HG03025 (cell line): ENCODE measurements around the gene WNT5B.

Experiments
- ATAC-seq: cut with Tn5 transposase; IDR thresholded peaks from one replicate; pipeline ENCODE4 v1.9.1; 2021; ENCODE audit warnings: mild to moderate bottlenecking, moderate library complexity; ENCODE audit not compliant: unreplicated experiment, low FRiP score

The WNT5B gene

DNA sequence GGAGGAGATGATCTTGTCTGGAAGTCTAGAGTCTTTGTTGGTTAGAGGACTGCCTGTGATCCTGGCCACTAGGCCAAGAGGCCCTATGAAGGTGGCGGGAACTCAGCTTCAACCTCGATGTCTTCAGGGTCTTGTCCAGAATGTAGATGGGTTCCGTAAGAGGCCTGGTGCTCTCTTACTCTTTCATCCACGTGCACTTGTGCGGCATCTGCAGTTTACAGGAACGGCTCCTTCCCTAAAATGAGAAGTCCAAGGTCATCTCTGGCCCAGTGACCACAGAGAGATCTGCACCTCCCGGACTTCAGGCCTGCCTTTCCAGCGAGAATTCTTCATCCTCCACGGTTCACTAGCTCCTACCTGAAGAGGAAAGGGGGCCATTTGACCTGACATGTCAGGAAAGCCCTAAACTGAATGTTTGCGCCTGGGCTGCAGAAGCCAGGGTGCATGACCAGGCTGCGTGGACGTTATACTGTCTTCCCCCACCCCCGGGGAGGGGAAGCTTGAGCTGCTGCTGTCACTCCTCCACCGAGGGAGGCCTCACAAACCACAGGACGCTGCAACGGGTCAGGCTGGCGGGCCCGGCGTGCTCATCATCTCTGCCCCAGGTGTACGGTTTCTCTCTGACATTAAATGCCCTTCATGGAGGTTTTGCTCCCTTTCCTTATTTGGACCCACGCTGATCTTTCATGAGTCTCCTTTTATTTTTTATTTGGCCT lies 17.7 kb downstream of the WNT5B start:
- no peak for ATAC-seq

DNA sequence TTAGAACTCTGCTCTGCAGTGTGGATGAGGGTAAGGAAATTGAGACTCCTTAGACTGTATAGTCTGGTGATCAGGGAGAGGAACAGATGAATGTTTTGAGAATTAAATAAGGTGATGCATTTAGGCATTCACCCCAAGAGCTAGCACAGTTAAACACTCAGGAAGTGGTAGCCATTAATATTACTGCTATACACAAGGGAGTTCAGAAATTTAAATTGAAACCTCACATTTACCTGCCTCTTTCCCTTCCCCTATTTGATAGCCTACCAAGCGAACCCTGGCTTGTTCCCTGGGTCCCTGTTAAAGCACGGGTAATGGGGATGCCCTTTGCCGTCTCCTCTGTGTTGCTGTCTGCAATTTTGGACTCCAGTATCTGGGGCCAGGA lies 18.2 kb downstream of the WNT5B start:
- ATAC-seq = no peak

DNA sequence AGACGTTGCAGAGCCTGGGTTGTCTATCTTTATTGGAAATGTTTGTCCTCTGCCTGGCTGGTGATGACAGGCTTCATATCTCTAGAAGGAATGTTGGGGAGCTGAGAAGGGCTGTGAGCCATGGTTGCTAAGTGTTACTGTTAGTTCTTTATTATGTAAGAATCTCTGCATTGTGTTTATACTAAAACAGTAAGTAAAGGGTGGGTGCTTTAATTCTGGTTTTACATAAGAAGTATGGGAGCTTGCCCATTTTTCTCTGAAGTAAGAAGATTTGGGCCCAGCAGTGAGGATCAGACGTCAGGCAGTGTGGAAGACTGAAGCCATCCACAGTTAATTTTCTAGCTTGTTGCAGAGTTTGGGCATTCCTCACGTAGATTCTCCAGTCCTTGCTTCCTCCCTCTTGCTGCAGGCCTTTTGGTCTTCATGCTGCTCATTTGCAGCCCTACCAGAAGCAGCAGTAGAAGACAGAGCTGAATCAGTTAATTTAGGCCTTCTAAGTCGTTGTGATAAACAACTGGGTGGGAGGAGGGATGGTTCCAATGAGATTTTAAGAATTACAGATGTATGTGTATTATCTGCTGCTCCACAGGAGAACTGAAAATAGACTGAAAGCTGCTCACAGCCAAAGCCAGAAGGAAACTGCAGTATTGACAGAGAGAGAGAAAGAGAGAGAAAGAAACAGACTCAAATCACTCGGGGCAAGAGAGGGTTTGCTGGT lies 21.4 kb downstream of the WNT5B start:
- ATAC-seq = no peak

DNA sequence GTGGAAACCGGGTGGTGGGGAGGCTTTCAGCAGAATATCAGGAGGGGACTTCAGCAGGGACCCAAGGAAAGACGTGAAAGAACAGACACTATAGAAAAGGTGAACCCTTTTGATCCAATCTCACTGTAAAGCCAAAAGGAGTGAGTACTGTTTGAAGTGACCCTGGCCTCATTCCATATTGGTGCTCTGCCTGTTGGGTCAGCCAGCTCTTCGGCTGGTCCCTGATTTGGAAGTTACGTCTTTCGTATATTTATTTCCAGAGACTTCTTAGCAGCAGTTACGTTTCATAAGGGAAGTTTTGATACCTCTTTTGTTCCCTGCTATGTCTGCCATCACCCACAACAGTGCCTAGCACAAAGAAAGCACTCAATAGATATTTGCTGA lies 21.9 kb downstream of the WNT5B start:
- no peak for ATAC-seq

DNA sequence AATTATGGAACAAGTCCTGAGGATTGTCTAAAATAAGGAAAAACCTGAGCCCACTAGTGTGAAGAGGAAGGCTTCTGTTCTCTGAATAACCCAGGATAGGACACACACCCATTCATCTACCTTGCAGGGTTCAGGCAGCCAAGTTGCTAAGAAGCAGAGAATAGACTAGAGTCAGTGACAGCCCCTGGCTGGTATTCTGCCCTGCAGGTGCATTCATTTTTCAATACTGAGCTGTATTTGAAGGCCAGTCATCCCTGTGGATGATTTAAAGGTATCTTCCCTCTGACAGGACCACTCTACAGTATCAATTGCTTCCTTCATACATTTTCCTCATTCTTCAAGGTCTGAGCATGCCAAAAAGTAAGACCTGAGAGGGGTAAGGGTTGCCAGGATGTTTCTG lies 22.9 kb downstream of the WNT5B start:
- no peak for ATAC-seq

DNA sequence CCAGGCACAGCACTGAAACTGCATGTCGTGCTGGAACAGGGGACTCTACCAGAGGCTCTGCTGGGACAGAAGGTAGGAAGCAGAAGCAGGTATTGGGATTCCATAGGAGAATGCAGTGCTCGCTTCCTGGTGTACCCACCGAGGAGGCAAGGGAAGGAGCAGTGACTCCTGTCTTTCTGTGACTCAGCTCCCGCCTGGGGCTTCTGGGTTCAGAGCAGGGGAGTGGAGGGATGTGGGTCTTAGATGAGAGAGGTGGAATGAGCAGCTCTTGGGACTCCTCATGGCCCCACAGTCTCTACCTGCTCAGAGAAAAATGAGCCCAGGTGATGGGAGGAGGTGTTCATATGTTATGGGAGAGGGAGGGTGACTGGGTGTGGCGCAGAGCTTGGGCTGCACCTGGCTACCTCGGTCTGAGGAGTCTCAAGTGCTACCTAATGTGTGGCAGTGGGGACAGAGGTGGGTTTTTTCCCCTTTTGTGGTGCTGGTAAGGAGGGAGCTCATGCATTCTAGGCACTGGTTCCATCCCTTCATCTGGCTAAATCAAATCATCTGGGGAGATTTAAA lies 26.3 kb downstream of the WNT5B start:
- no peak for ATAC-seq

DNA sequence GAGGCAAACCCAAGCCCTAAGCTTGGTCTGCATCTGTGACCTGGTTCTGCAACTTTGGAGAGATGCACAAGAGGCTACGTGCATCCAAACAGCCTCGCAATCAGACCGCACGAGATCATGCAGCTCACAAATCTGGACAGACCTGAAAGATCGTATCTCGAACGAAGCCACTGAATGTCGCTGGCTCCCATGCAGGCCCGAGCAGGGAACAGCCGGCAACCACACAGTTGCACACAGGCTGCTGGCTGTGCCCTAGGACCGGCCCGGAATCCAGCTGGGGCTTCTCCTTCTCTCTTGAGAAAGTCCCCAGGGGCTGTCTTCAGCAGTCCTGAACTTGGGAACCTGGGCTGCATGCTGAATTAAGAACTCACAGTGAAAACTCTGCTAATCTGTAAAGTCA lies 27.9 kb downstream of the WNT5B start:
- ATAC-seq = no peak

DNA sequence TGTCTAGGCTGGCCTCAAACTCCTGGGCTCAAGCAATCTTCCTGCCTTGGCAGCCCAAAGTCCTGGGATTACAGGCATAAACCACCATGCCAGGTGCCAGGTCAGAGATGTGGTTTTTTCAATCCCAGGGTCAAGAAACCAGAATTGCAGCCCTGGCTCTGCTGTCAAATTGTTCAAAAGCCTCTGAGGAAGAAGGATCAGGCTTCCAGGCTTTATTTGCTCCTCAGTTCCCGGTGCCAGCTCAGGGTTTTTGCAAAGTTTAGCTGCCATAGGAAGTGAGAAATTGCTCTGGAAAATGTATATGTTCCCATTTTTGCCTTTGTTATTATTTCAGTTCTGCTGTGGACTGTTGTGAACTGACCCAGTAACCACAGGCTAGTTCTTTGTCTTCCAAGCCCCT lies 28.7 kb downstream of the WNT5B start:
- no peak for ATAC-seq

DNA sequence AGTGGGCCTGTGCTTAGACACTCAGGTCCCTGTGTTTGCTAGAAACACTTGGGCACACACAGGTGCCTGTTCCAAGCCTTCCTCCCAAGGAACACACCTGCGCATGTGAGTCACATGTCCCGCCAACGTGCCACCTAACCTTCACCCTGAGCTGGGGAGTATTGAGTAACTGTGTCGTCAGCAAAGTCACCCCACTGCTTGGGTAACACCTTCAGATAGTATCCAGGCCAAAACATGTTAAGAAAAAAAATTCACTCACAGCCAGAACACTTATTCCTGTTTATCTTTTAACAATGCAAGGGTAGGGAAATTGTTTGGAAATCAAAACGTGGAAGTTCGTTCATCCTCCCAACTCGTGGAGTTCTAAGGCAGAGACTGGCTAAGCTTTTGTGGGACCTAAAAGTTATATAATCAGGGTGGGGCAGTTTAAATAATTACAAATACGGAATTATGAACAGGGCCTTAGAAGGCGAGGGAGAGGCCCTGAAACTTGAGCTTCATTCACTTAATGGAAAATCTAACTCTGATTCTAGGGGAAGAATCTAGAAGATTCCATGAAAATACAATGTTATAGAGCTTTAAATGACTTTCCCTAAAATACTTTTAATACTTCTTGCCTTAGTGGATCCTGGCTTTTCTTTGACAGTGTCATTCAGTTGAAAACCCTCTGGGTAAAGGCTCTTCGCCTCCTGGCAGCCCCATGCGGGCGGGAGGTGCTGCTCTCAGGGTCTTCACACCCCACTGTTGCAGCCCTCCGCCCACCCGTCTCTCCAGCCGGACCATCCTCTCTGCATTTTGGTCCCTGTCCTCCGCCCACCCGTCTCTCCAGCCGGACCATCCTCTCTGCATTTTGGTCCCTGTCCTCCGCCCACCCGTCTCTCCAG lies 31.5 kb downstream of the WNT5B start:
- no peak for ATAC-seq

DNA sequence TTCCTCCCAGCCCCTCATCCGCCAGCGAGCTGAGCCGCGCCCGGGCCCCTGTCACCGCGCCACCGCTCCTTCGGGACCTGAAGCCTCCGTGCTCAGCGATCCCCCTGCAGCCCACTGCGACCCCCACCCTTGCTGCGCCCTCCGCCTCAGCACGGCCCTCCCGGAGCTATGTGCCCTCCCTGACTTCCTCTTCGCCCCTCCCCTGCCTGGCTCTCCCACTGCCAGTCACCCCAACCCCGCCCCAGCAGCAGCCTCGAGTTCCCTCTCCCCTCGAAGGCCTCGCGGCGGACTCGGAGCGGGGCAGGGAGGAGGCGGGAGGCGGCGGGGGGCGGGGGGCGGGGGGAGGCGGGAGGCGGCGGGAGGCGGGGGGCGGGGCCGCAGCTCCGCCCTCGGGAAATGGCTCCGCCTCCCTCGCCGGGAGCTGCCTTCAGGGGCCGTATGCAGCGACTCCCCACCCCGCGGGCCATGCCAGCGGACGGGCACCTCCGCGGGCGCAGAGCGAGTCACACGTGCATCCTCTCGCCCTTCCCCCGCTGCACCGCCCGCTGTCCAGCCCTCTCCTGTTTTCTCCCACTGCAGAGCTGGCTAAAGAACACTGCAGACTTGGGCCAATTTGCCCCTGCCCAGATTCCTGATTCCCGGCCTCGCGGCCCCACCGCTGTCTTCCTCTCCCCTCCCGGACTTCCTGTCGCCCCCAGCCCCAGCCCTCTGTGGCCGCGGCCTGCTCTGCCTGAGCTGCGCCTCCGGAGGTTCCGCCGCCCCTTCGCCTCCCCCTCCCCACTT lies 32.7 kb downstream of the WNT5B start:
- ATAC-seq = no peak

DNA sequence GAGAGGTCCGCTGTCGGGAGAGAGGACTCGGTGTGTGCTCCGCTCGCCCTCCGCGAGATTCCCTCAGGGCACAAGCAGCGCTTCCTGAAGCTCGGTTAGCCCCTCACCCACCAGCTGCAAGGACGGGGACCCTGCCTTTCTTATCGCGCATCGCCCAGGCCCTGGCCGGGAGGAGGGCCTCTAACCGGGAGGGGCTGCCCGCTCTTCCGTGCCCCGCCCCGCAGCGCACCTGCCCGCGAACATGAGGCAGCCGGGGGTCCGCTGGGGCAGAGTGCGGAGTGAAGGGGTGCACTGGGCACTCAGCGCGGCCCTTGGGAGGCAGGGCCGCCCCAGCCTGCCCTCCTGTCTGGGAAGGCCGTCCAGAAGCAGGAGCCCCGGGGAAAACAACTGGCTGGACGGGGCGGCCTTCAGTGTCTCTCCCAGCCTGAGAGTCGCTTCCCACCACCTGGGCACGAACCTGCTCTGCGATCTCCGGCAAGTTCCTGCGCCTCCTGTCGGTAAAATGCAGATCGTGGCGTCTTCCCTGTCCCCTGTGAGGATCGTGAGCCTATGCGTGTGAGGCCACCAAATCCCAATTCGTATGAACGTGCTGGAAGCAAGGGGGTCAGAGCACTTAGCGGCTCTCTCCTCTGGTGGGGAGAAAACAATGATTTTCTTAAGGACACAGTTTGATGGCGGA lies 33.9 kb downstream of the WNT5B start:
- no peak for ATAC-seq

DNA sequence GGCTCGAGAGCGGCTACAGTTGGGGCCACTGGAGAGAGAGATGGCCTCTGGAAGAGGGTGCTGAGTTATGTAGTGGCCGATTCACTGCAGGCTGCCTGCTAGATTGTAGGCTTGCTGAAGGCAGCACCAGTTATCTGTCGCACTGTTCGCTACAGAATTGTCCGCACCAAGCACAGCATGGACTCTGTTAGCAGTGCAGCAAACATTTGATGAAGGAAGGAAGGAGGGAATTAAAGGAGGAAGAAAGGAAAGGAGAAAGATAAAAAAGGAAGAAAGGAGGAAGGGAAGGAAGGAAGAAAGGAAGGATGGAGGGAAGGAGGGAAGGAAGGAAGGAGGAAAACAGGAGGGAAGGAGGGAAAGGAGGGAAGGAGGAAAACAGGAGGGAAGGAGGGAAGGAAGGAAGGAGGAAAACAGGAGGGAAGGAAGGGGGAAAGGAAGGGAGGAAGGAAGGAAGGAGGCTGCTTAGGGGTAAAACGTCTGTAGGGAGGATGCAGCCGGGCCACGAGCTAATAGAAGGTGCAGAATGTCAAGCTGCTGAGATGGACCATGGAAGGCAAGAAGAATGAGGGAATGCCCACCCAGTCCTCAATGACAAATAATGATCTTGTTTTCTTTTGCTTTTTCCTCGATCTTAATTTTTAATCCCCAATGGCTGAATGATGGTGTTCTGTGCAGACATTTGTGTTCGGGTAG lies 34.6 kb downstream of the WNT5B start:
- ATAC-seq = no peak

DNA sequence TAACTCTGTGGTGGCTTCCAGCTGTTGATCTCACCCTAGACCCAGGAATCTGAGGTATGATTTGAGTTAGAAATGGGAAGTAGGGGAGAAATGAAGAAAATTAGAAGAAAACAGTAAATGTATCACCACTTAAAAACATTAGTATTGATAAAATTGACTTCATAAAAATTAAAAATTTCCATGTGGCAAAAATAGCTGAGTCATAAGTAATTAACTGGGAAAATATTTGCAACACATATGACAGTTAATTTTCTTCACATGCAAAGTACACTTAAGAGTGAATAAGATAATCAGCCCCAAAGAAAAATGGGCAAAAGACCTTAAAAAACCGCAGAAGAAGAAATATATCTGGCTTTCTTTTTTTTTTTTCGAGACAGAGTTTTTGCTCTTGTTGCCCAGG lies 36.3 kb downstream of the WNT5B start:
- ATAC-seq = no peak

DNA sequence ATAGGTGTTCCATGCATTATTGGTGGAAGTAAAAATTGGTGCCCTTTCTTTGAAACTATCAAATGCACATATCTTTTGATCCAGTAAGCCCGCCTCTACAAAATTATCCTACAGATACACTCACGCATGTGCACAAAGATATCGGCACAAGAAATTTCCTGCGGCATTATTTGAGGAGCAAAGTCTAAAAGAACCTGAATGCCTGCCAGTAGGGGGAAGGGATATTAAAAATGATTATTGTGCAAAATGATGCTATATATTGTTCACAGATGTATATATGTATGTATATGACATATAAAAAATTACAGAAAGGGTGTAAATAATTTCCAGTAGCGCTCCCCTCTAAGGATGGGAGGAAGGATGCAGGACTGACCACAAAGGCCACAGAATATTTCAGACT lies 37.2 kb downstream of the WNT5B start:
- no peak for ATAC-seq

DNA sequence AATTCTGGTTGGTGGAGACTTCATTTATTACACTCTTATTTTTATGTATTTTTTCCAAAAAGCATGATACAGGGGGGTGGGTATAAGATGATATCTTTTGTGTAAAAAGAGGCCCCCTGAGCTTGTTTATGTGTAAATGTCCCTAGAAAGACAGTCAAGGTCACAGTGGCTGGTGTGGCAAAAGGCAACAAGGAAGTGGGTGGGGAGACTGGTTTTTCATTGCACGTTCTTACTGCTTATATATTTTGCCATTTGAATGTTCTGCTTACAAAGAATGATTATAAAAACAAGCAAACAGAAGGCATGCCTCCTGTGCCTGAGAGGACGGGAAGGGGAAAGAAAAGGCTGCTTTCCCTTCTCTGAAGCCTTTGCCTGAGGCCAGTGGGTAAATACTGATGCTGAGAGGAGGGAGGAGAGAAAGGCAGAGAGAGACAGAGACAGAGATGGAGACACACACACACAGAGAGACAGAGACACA lies 37.7 kb downstream of the WNT5B start:
- ATAC-seq = no peak

DNA sequence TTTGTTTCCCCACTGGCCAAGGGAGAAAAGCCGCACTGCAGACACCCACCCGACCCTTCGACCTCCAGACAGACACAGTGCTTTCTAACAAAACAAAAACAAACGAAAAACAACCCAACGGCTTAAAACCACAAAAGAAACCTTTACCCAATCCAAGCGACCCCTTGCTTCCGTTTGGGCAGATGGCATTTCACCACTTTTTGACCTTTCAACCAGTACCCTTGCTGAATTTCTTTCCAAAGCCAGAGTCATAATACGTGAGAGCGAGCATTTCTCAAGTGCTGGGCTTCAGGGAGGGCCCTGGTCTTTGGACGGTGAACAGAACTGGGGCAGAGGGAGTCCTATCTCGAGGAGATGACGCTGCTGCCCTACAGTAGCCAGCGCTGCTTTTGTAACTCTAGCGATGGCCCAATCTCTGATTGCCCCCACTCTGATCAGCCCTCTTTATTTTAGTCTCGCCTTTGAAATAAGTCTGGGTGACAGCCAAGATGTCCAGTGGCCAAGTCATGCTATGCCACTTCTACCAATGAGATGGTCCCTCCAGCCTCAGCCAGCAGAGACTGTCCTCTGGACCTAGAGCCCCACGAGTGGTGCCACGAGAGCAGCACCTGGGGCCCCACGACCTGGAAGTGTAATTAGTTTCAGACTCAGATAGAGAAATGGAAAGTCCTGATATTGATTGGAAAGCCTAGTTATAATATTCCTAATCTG lies 40.0 kb downstream of the WNT5B start:
- ATAC-seq = no peak

DNA sequence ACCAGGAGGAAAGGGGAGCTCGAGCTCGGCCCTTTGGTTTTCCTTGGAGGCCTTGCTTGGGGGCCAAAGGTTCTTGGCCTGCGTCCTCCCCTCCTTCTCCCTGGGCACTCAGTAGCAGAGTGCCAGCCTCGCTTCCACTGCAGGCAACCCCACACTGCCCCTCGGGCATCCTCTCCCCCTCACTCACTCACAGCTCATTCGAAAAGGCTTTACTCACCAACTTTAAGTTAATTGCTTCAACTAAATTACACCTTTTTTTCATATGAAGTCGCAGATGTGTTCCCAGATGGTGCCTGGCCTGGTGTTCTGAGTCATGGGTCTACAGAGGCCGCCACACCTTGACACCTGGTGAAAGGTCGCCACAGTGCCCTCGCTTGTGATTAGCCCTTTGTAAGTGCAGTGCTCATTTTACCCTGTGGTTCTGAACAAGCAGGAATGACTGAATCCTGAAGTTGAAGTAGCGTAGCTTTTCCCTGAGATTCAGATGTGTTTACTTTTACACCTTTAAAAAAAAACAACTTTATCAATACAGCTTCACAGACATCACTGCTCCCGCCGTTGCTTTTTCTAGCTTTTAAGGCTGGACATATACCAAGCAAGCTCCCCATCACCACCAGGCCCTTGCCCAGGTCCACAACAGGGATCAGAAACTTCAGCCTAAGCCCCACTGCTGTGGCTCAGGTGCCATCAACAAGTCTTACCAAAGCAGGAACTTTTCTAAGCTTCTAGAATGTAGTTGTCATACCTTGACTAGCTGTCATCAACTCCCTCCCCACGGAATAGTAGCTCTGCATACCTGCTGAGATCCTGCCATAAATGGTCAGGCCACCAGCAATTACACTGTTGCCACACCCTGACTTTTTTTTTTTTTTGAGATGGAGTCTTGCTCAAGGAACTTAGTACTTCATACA lies 41.6 kb downstream of the WNT5B start:
- no peak for ATAC-seq
